Epithelial cell of esophagus (primary cell): ENCODE results near the gene FRK.

Experiments used
- DNase-seq: peaks from one replicate; pipeline ENCODE4 v3.0.0; 2010; ENCODE audit warnings: low read depth
- H3K4me3 ChIP-seq: 2 replicates; pipeline ENCODE4 v1.5.1; 2011; ENCODE audit warnings: mild to moderate bottlenecking, low read length, control low read depth
- CTCF ChIP-seq: IDR thresholded peaks from 2 replicates; pipeline ENCODE4 v1.5.1; 2011; ENCODE audit warnings: low read depth, mild to moderate bottlenecking, low read length, control low read depth, inconsistent platforms; ENCODE audit not compliant: insufficient read depth; ENCODE audit errors: missing control alignments

FRK gene

GRCh38 chr6:116064666-116065065 is 4.0 kb upstream of the FRK start:
- no peak for TF ChIP-seq CTCF
- no peak overlapping the region for H3K4me3 ChIP-seq
- no peak for DNase-seq

- TF ChIP-seq CTCF = no peak
- no peak for DNase-seq
- no peak overlapping the region for H3K4me3 ChIP-seq
Observed at GRCh38 chr6:116062496-116062895, 1.8 kb upstream of the FRK start.

DNA sequence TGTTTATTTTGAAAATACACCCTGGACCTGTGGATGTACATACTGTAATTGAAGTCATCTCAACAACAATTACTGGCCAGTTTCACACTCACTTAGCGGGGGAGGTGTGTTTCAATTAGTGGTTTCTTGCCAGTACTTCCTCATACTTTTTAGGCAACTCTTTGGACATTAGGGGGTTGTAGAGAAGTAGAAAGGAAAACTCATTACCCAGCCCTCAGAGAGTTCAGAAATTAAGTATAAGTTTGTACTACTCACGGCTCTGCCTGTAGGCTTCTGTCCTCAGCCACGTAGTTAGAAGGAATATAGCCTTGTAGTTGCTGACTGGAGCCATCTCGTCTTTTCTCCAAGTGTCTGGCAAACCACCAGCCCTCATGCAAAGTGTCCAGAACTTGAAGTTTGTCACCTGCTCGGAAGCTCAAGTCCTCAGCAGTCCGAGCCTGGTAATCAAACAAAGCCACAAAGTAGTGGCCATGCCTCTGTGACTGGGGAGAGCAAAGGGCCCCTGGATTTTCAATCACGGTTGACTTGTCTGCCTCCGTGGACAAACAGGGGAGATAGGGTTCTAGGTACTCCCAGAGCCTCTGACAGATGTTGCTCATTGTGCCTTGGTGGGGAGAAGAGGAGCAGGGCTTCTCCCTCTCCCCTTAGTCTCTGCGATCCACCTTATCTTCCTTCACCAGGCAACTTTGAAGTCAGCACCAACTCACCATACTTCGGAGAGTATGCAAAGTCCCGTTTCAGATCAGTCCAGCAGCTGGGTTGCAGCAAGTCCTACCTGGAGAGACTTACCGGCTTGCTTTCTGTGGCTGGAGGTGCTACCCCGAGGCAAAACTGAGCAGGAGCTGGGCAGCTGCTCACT is 749 bp downstream of the FRK start:
- DNase-seq = peak; percentile 71
- no peak for TF ChIP-seq CTCF
- peak overlapping the region; percentile 49 for H3K4me3 ChIP-seq

GRCh38 chr6:116057766-116058165 is 2.9 kb downstream of the FRK start:
- H3K4me3 ChIP-seq = no peak overlapping the region
- DNase-seq = no peak
- TF ChIP-seq CTCF = no peak

GRCh38 chr6:116055513-116055912 is 5.2 kb downstream of the FRK start:
- TF ChIP-seq CTCF = no peak
- peak; percentile 27 for DNase-seq
- H3K4me3 ChIP-seq = no peak overlapping the region

DNA sequence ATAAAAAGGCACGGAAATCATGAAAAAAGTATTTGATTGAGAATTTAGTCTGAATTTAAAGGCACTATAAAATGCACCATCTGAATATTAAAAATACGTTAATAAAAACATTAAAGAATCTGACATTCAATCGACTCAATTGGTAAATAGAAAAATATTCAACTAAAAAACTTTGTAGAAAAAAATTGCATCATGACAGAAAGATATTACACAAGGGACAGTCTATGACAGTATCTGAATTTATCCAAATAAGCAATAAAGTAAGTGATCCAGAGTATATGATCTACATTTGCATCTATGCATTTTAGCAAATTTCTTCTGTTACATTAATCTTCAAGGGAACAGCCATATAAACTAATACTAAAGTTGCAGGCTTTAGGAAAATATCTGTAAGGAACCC is 9.4 kb downstream of the FRK start:
- no peak overlapping the region for H3K4me3 ChIP-seq
- no peak for TF ChIP-seq CTCF

GRCh38 chr6:116050737-116051136 is 10.0 kb downstream of the FRK start:
- H3K4me3 ChIP-seq = no peak overlapping the region
- no peak for TF ChIP-seq CTCF
- no peak for DNase-seq

More for the DNA sequence above, 9.4 kb downstream of the FRK start:
- no peak for DNase-seq
